Heart left ventricle (tissue), 16 donors: ENCODE data around the gene B3GAT2. TPM values are rescaled to one million over a fixed set of nuclear protein-coding genes. Genes with fewer than 3 reads are reported as not detected.

Experiments used
- ATAC-seq, 4 donors: fragments of 200-7000 bp; cut with Tn5 transposase; one replicate each; pipeline ENCODE4 v1.9.1; 2020 to 2022; ENCODE audit warnings: moderate library complexity in 4 of 4, mild to moderate bottlenecking in 3 of 4, moderate number of reproducible peaks in 1 of 4
- DNase-seq, 5 donors: peaks; one replicate each; pipeline ENCODE4 v3.0.0-alpha.2; 2020
- H3K27ac ChIP-seq, 12 donors: fragments of 200-600 bp; sonication (generic) in 4 of 12; one replicate each; pipeline versions ENCODE4 v1.5.0 to v1.8.0; 2016 to 2022; ENCODE audit warnings: mild to moderate bottlenecking in 2 of 12
- H3K27me3 ChIP-seq, 9 donors: fragments of 200-600 bp; sonication (generic) in 2 of 9; one replicate each; pipeline versions ENCODE4 v1.5.1 to v1.8.0; 2016 to 2022; ENCODE audit warnings: mild to moderate bottlenecking in 3 of 9
- H3K36me3 ChIP-seq, 9 donors: fragments of 200-600 bp; sonication (generic) in 2 of 9; one replicate each; pipeline versions ENCODE4 v1.5.0 to v1.8.0; 2018 to 2022; ENCODE audit warnings: mild to moderate bottlenecking in 2 of 9
- H3K4me1 ChIP-seq, 12 donors: fragments of 200-600 bp; sonication (generic) in 4 of 12; one replicate each; pipeline versions ENCODE4 v1.5.0 to v1.8.0; 2016 to 2022; ENCODE audit warnings: mild to moderate bottlenecking in 3 of 12
- H3K4me3 ChIP-seq, 12 donors: fragments of 200-600 bp; sonication (generic) in 4 of 12; one replicate each; pipeline versions ENCODE4 v1.5.0 to v1.8.0; 2017 to 2022; ENCODE audit warnings: mild to moderate bottlenecking in 9 of 12, moderate library complexity in 4 of 12
- H3K9me3 ChIP-seq, 12 donors: fragments of 200-600 bp; sonication (generic) in 4 of 12; one replicate each; pipeline versions ENCODE4 v1.5.0 to v1.8.0; 2016 to 2022; ENCODE audit warnings: mild to moderate bottlenecking in 1 of 12
- CTCF ChIP-seq, 12 donors: fragments of 200-600 bp; sonication (generic) in 4 of 12; IDR thresholded peaks; one replicate each; pipeline versions ENCODE4 v1.5.0 to v1.8.0; 2018 to 2022; ENCODE audit warnings: antibody characterized with exemption in 12 of 12, mild to moderate bottlenecking in 5 of 12
- POLR2A ChIP-seq, 2 donors: fragments of 450-650 bp; IDR thresholded peaks; one replicate each; pipeline ENCODE4 v1.6.1; 2017; ENCODE audit warnings: antibody characterized with exemption in 2 of 2, mild to moderate bottlenecking in 2 of 2, moderate library complexity in 2 of 2
- WGBS, 4 donors: extraction: QIAGEN DNeasy Blood & Tissue Kit in 2 of 4; methylation state at CpG; one replicate each; pipeline versions ENCODE4 v1.1.5 to v1.1.7; 2013 to 2018; 5-methylcytosine and 5-hydroxymethylcytosine counted together
- intact Hi-C, 10 donors: fragments of 100-400 bp; cut with DNase I; formaldehyde crosslinking; loops; one replicate each; pipeline versions ENCODE4 v1.11.1 to v1.14.2; 2022
- polyA plus RNA-seq, 2 donors: library from polyadenylated mRNA; stranded (reverse); fragments of 200-250 nt; gene quantifications; one replicate each; pipeline ENCODE4 v1.2.3, GENCODE V29; 2013
- total RNA-seq, 9 donors: library from RNA; depleted of rRNA in 2 of 9; stranded (reverse); fragments of >200 nt in 2 of 9; fragmentation: NEBNext Ultra II Directional in 3 of 9; extraction: Animal tissue kit (Norgen Biotek cat#: 25700) in 3 of 9; gene quantifications; one replicate each; pipeline versions ENCODE4 v1.1.0 to v1.2.4, GENCODE V29; 2016 to 2023
- donor health status: ischemic (EF 13 %, LVEDD 7.1; RV severe dilation, severe dysfunction).
- donor health status: healthy with polysubstance abuse.
- donor health status: DM: no; HTN: yes; CAD: no.
- donor health status: DM: no; HTN: no; CAD: no.
- donor health status: ischemic (EF 25% LVEDD 6.9; RV normal size, moderate dysfunction).
- donor health status: ischemic (EF 25% LVEDD 5.7; RV mildly dilated, moderate dysfunction).
- donor health status: healthy.
- donor health status: DM: yes; HTN: yes; CAD: no.
- donor health status: ischemic (EF 35%, LVEDD 5.7; RV mildly dilated, moderate dysfunction).
- donor health status: nonischemic (EF 11% LVEDD 7.7; RV severe dilation, severe dysfunction).
- donor health status: DM: yes; HTN: yes; CAD: no.
- donor health status: PGD.
- donor health status: ischemic (EF 29% LVEDD 5.4; RV normal size, mild dysfunction).
- donor health status: nonischemic (EF 23%, LVEDD 6.1; RV moderate dilation, normal function).

Gene B3GAT2
- total and polyA plus RNA-seq, 11 donors = 0.04 to 0.09 (median 0.07) TPM; not detected in 5

- 84 to 91% (median 87%) methylated on average over 5 of the region's 5 CpGs for WGBS, 4 donors
- intact Hi-C loops = loop anchor here in 1 of 10 donors (2.0 kb wide), 1 partner anchor 171 kb away; no protein-coding TSS in a partner anchor
- H3K27me3 ChIP-seq = no peaks in the 10 kb centered on the region
Measured at GRCh38 chr6:70879496-70879895, 77.4 kb downstream of the B3GAT2 start.

DNA sequence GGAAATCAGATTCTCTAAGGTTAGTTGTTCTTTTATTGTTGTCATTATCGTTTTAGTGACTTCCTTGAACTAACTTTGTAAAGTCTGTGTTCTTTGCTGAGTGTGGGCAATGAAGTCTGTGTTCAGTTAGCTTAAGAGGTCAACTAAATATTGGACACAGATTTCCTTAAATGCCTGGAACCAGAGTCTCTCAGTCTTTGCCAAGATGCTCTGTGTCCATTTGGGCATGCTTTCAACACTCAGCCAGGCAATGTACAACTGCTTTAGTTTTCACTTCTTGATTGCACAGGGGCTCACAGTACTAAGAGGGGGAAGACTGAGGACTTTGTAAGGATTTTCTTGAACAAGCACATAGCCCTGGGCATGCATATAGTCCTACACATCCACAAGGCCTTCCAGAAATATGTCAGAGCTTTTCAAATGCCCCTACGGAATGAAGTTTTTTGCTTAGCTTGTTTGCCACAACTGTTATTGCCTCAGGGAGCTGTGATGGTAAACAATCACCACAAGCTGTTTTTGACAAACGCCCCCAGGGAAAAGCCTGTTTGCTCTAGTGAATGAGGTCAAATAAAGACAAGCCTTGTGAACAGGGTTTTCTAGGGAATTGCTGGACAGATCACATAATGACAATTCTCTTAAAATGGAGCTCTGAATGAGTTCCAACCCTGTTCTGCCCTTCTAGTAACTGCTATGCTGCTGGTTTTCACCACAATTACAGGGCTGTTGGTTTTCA, 82.5 kb downstream of the B3GAT2 start:
- Histone ChIP-seq H3K27ac (no peak overlapping the region), H3K27me3 (no peaks in the 10 kb centered on the region), H3K36me3 (no peaks in the 10 kb centered on the region), H3K4me1 (no peaks in the 10 kb centered on the region), H3K4me3 (no peak overlapping the region), H3K9me3 (peaks cover 0 to 37% (median 15%) of the 10 kb centered on the region in 12 donors)
- WGBS, 4 donors = 58 to 71% (median 60%) methylated on average over 3 of the region's 3 CpGs
- intact Hi-C loops = no loop called here
- DNase-seq = no peak
- TF ChIP-seq CTCF (IDR thresholded peaks at IDR 0.05) (no peak), POLR2A (IDR thresholded peaks at IDR 0.05) (no peak)
- no peak for ATAC-seq

More at GRCh38 chr6:70879496-70879895, 77.4 kb downstream of the B3GAT2 start:
- H3K4me3 ChIP-seq = no peak overlapping the region
- no peaks in the 10 kb centered on the region for H3K4me1 ChIP-seq
- H3K36me3 ChIP-seq = no peaks in the 10 kb centered on the region
- no peak overlapping the region for H3K27ac ChIP-seq
- DNase-seq = no peak
- peaks cover 0 to 7% (median 0%) of the 10 kb centered on the region in 12 donors for H3K9me3 ChIP-seq
- TF ChIP-seq CTCF (IDR thresholded peaks at IDR 0.05) (no peak), POLR2A (IDR thresholded peaks at IDR 0.05) (no peak)
- no peak for ATAC-seq

- H3K36me3 ChIP-seq = no peaks in the 10 kb centered on the region
- intact Hi-C loops = no loop called here
- H3K4me1 ChIP-seq = no peaks in the 10 kb centered on the region
- H3K9me3 ChIP-seq = peaks cover 0 to 33% (median 15%) of the 10 kb centered on the region in 12 donors
- H3K4me3 ChIP-seq = no peak overlapping the region
- no peak overlapping the region for H3K27ac ChIP-seq
- TF ChIP-seq CTCF (IDR thresholded peaks at IDR 0.05) (no peak), POLR2A (IDR thresholded peaks at IDR 0.05) (no peak)
- ATAC-seq (no peak), DNase-seq (no peak)
- WGBS, 4 donors = 91 to 97% (median 94%) methylated on average over 2 of the region's 2 CpGs
- H3K27me3 ChIP-seq = no peaks in the 10 kb centered on the region
Measured at GRCh38 chr6:70872469-70872868, 84.4 kb downstream of the B3GAT2 start.

DNA sequence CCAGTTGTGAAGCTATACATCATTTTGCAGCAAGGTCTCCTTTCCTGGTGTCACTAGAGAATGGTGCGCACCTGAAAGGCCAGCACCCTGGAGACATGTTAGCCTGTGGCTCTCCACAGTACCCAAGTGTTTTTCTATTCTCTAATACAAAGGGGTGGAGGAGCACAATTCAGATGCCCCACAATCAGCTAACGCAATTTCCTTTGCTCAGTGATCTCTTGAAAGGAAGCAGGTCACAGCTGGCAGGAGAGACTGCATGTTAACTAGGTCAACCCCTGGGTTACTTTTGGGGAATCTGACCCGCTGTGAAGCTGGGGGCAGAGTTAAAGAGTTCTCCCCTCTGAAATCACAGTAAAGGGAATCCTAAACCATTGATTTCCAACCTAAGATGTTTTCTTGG, 92.5 kb downstream of the B3GAT2 start:
- 78 to 80% (median 79%) methylated on average over 3 of the region's 3 CpGs for WGBS, 4 donors
- no peak overlapping the region for H3K27ac ChIP-seq
- H3K4me1 ChIP-seq = peaks cover 0 to 3% (median 0%) of the 10 kb centered on the region in 12 donors
- TF ChIP-seq CTCF (IDR thresholded peaks at IDR 0.05) (no peak), POLR2A (IDR thresholded peaks at IDR 0.05) (no peak)
- intact Hi-C loops = no loop called here
- no peak overlapping the region for H3K4me3 ChIP-seq
- peaks cover 0 to 27% (median 18%) of the 10 kb centered on the region in 9 donors for H3K36me3 ChIP-seq
- DNase-seq = no peak
- H3K9me3 ChIP-seq = peaks cover 0 to 4% (median 0%) of the 10 kb centered on the region in 12 donors
- H3K27me3 ChIP-seq = no peaks in the 10 kb centered on the region
- peak in 1 of 4 donors; percentile 18 for ATAC-seq
